GM23338 (cell line): Measurements from ENCODE around the gene TTC38. TPM values are rescaled to one million over a fixed set of nuclear protein-coding genes. Genes with fewer than 3 reads are reported as not detected.

Experiments used
- ATAC-seq: fragments of 200-7000 bp; cut with Tn5 transposase; 3 replicates; pipeline ENCODE4 v1.9.1; 2020
- DNase-seq: peaks from one replicate; pipeline ENCODE4 v3.0.0-alpha.2; 2015; ENCODE audit warnings: low spot score
- H2AFZ ChIP-seq: fragments of 200-600 bp; sonication (generic); 2 replicates; pipeline ENCODE4 v1.8.0; 2016; ENCODE audit warnings: antibody characterized with exemption, mild to moderate bottlenecking, moderate library complexity
- H3F3A ChIP-seq: fragments of 200-600 bp; sonication (generic); replicated peaks from 2 replicates; pipeline ENCODE4 v1.8.0; 2017; ENCODE audit warnings: antibody characterized with exemption, mixed run types, low read depth
- H3K27ac ChIP-seq: fragments of 200-600 bp; sonication (generic); 2 replicates; pipeline ENCODE4 v1.6.1; 2016; ENCODE audit warnings: low read depth
- H3K27me3 ChIP-seq: fragments of 200-600 bp; sonication (generic); 2 replicates; pipeline ENCODE4 v1.8.0; 2016; ENCODE audit warnings: mild to moderate bottlenecking, mixed run types, moderate library complexity; ENCODE audit not compliant: insufficient read depth
- H3K36me3 ChIP-seq: fragments of 200-600 bp; sonication (generic); 2 replicates; pipeline ENCODE4 v1.8.0; 2016; ENCODE audit warnings: mild to moderate bottlenecking; ENCODE audit not compliant: insufficient read depth
- H3K4me1 ChIP-seq: fragments of 200-600 bp; sonication (generic); 2 replicates; pipeline ENCODE4 v1.8.0; 2016; ENCODE audit warnings: mild to moderate bottlenecking, moderate library complexity; ENCODE audit not compliant: insufficient read depth
- H3K4me2 ChIP-seq: fragments of 200-600 bp; sonication (generic); 2 replicates; pipeline ENCODE4 v1.7.1; 2017; ENCODE audit warnings: mixed run types
- H3K4me3 ChIP-seq: fragments of 200-600 bp; sonication (generic); 2 replicates; pipeline ENCODE4 v1.6.1; 2016; ENCODE audit warnings: mixed run types
- H3K79me2 ChIP-seq: fragments of 200-600 bp; sonication (generic); replicated peaks from 2 replicates; pipeline ENCODE4 v1.8.0; 2017; ENCODE audit warnings: mild to moderate bottlenecking; ENCODE audit not compliant: insufficient read depth
- H3K9me2 ChIP-seq: fragments of 200-600 bp; sonication (generic); 2 replicates; pipeline ENCODE4 v1.8.0; 2017; ENCODE audit not compliant: insufficient read depth
- H4K20me1 ChIP-seq: fragments of 200-600 bp; sonication (generic); replicated peaks from 2 replicates; pipeline ENCODE4 v1.8.0; 2017; ENCODE audit warnings: mild to moderate bottlenecking; ENCODE audit not compliant: insufficient read depth
- H3K27ac Mint-ChIP-seq: 2 replicates; pipeline ENCODE4 v1.8.0; 2020; ENCODE audit warnings: inconsistent platforms, mild to moderate bottlenecking, moderate library complexity, mixed read lengths
- H3K27me3 Mint-ChIP-seq: 3 replicates; pipeline ENCODE4 v1.8.0; 2022; ENCODE audit warnings: low read depth, mild to moderate bottlenecking, moderate library complexity, mixed read lengths, inconsistent platforms; ENCODE audit not compliant: insufficient read depth, poor library complexity
- H3K36me3 Mint-ChIP-seq: 3 replicates; pipeline ENCODE4 v1.8.0; 2021; ENCODE audit warnings: low read depth, mild to moderate bottlenecking, inconsistent platforms, moderate library complexity, mixed read lengths
- H3K4me1 Mint-ChIP-seq: 3 replicates; pipeline ENCODE4 v1.8.0; 2020; ENCODE audit warnings: mild to moderate bottlenecking, inconsistent platforms, mixed read lengths
- H3K4me3 Mint-ChIP-seq: 3 replicates; pipeline ENCODE4 v1.8.0; 2021; ENCODE audit warnings: moderate library complexity, mild to moderate bottlenecking, inconsistent platforms, mixed read lengths
- H3K9me3 Mint-ChIP-seq: 3 replicates; pipeline ENCODE4 v1.8.0; 2020; ENCODE audit warnings: moderate library complexity, mild to moderate bottlenecking, inconsistent platforms, mixed read lengths
- CREB1 ChIP-seq: fragments of 250-450 bp; sonication (Bioruptor Pico); IDR thresholded peaks from 2 replicates; pipeline ENCODE4 v1.5.0; 2020; ENCODE audit warnings: low read depth, mild to moderate bottlenecking, moderate library complexity
- EZH2 ChIP-seq: fragments of 200-600 bp; sonication (generic); IDR thresholded peaks from one replicate; pipeline ENCODE4 v1.8.0; 2017; ENCODE audit warnings: antibody characterized with exemption, mild to moderate bottlenecking, low read depth; ENCODE audit not compliant: unreplicated experiment
- EZH2phosphoT487 ChIP-seq: fragments of 200-600 bp; sonication (generic); IDR thresholded peaks from one replicate; pipeline ENCODE4 v1.8.1; 2018; ENCODE audit warnings: antibody characterized with exemption; ENCODE audit not compliant: unreplicated experiment
- JUNB ChIP-seq: IDR thresholded peaks from one replicate; pipeline ENCODE4 v1.6.1; 2016; ENCODE audit warnings: antibody characterized with exemption; ENCODE audit not compliant: unreplicated experiment
- STAT1 ChIP-seq: IDR thresholded peaks from one replicate; pipeline ENCODE4 v1.6.1; 2016; ENCODE audit warnings: antibody characterized with exemption; ENCODE audit not compliant: unreplicated experiment
- polyA plus RNA-seq: library from polyadenylated mRNA; unstranded; fragments of >200 nt; fragmentation: Nextera tagmentation; extraction: Ambion mirVana; gene quantifications from 2 replicates; pipeline ENCODE4 v1.2.1, GENCODE V29; 2016
- total RNA-seq: library from RNA; depleted of rRNA; stranded (reverse); fragments of >200 nt; shearing (Covaris generic); gene quantifications from 2 replicates; pipeline ENCODE4 v1.2.3, GENCODE V29; 2014; rRNA removed

Gene TTC38
- total and polyA plus RNA-seq, 2 experiments from 2014 or later, result 11.8 to 46.6 TPM

- H3K4me2 ChIP-seq, result no peak overlapping the region
- H3K4me3 ChIP-seq, result no peak overlapping the region
- Mint-ChIP-seq H3K4me1 (peaks cover 9% of the 10 kb centered on the region), H3K27ac (no peak overlapping the region), H3K27me3 (peaks cover 5% of the 10 kb centered on the region), H3K36me3 (peaks cover 81% of the 10 kb centered on the region), H3K4me3 (no peak overlapping the region), H3K9me3 (no peaks in the 10 kb centered on the region)
- H2AFZ ChIP-seq, result no peak overlapping the region
- H4K20me1 ChIP-seq, result peaks cover 31% of the 10 kb centered on the region
- no peaks in the 10 kb centered on the region for H3K9me2 ChIP-seq
- H3K27ac ChIP-seq, result no peak overlapping the region
- H3K79me2 ChIP-seq, result peaks cover 51% of the 10 kb centered on the region
- H3K4me1 ChIP-seq, result peaks cover 4% of the 10 kb centered on the region; the same call in 1 of the 2 replicates
- no peaks in the 10 kb centered on the region for H3K27me3 ChIP-seq
- no peak for TF ChIP-seq CREB1
- TF ChIP-seq JUNB, result no peak
- TF ChIP-seq EZH2phosphoT487, result no peak
- TF ChIP-seq EZH2, result no peak
- TF ChIP-seq STAT1, result no peak
- H3K36me3 ChIP-seq, result peaks cover 41% of the 10 kb centered on the region
- no peak for ATAC-seq
- H3F3A ChIP-seq, result no peaks in the 10 kb centered on the region
- no peak for DNase-seq
Observed at GRCh38 chr22:46340676-46341075, 72.9 kb downstream of the TTC38 start.

Other genes starting within 250 kb of the TTC38 start
- gene PPARA, start 117.5 kb upstream of the TTC38 start, total RNA-seq, result 6.0 and 12.6 TPM in 2 replicates
- gene PPARA, start 117.5 kb upstream of the TTC38 start, polyA plus RNA-seq, result 4.7 and 5.1 TPM in 2 replicates
- 14.5 and 14.8 TPM in 2 replicates for gene CDPF1, start 17.7 kb upstream of the TTC38 start, total RNA-seq
- 10.1 and 11.3 TPM in 2 replicates for gene CDPF1, start 17.7 kb upstream of the TTC38 start, polyA plus RNA-seq
- not detected in 2 replicates for gene PKDREJ, start 4.7 kb upstream of the TTC38 start, total RNA-seq
- 0.03 TPM in 1 of 2 replicates, not detected in the other for gene PKDREJ, start 4.7 kb upstream of the TTC38 start, polyA plus RNA-seq
- 25.1 and 26.3 TPM in 2 replicates for gene GTSE1, start 28.9 kb downstream of the TTC38 start, total RNA-seq
- 28.6 TPM in 2 replicates for gene GTSE1, start 28.9 kb downstream of the TTC38 start, polyA plus RNA-seq
- gene TRMU, start 67.7 kb downstream of the TTC38 start, total RNA-seq, result 58.7 and 70.4 TPM in 2 replicates
- 40.3 and 48.3 TPM in 2 replicates for gene TRMU, start 67.7 kb downstream of the TTC38 start, polyA plus RNA-seq